Non-pigmented ciliary epithelial cell (primary cell): ENCODE results near the gene AKIRIN2.

Experiments used
- DNase-seq: peaks from one replicate; pipeline ENCODE4 v3.0.0-alpha.2; 2010; ENCODE audit warnings: low read depth

The AKIRIN2 gene

GRCh38 chr6:87701676-87702588 is at the start of gene AKIRIN2:
AKIRIN2 (minus strand) TSS chr6:87702233; CDS start chr6:87701684, 549 bp downstream.
- DNase-seq: peak; percentile 99

DNA sequence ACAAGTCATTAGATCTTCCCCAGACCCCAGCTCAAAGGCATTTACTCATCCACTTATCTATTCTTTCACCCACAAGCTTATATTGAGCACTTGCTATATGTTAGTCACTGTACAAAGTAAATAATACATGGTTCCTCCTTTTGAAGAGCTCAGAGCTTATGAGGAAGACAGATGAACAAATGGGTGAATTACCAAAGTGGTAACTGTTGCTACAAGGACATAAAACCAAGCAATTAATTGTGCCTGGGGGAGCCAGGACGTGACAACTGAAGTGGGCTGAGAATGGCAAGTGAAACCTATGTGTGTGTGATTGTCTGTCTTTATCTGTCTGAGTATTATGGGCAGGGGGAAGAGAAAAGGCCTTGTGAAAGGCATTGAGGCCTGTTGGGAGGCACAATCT is 45.6 kb upstream of the AKIRIN2 start:
- DNase-seq: no peak

- DNase-seq: no peak
Observed at GRCh38 chr6:87745966-87746721, 44.1 kb upstream of the AKIRIN2 start.

- DNase-seq: no peak
Observed at GRCh38 chr6:87743454-87743853, 41.4 kb upstream of the AKIRIN2 start.

DNA sequence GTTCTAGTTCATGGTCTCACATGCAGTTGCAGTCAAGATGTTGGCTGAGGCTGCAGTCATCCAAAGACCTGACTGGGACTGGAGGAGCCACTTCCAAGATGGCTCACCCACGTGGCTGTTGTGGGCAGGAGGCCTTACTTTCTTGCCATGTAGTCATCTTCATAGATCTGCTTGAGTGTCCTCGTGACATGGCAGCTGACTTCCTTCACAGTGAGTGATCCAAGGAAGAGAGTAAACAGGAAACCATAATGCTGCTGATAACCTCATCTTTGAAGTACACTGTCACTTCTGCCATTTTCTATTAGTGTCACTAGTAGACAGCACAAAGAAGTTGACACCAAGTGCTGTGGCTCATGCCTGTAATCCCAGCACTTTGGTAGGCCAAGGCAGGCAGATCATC is 40.1 kb upstream of the AKIRIN2 start:
- no peak for DNase-seq

GRCh38 chr6:87741001-87741650 is 39.1 kb upstream of the AKIRIN2 start:
- no peak for DNase-seq

DNA sequence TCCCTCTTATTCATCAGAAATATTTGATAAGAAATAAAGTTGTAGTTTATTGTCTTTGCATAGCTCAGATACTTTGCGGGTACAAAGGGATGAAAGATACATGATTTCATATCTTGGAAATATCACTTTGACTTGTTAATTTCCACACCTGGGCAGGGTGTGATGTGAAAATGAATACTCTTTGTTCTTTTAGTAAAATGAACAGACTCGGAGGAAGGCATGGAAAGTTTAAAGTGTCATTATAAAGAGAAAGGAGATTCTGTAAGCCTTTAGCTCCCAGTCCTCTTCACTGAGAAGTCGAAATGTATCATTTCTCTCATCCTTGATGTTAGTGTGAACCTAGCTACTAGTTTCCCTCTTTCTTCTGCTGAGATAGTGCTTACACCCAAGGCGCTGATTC is 36.7 kb upstream of the AKIRIN2 start:
- DNase-seq: no peak

DNA sequence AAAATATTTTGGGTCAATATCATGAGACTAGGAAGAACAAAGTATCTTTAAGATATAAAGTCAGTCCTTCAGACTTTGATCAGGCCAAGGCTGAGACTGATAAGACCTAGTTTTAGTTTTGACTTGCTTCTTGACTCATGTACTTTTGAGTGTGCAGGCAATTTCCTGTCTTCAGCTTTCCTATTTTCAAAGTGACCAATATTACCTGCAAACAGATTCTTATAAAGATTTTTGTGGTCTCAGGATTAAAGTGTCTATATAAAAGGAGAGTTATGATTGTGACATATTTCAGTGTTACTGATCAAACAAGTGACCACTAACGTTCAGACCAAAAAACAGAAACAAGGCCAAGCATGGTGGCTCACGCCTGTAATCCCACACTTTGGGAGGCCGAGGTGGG is 36.0 kb upstream of the AKIRIN2 start:
- DNase-seq: no peak

DNA sequence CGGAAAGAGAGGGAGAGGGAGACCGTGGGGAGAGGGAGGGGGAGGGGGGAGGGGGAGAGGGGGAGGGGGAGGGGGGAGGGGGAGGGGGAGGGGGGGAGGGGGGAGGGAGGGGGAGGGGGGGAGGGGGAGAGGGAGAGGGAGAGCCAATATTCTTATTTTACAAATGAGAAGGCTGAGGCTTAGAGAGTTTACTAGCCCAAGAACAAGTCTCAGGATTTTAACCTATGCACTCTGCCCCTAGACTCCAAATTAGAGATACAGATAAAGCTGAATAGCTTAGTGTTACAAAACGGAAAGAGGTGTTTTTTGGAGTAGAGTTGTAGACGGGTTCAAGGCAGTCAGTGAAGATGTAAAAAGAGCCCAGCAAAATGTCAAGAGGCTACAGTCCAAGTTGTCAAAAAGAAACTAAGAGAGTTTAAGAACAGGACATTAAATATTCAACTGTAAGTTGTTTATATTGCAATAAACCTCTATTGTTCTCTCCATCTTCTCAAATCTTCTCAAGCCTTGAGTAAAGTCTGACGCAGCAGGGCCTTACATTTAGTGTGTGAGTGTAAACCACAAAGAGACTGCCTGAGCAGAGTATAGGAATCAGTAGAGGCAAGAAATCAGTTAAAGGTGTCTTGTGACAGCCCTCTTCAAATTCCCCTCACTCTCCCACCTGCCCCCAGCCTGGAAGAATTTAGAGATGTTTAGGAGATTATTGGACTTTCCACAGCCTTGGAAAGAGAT is 34.9 kb upstream of the AKIRIN2 start:
- DNase-seq: no peak

DNA sequence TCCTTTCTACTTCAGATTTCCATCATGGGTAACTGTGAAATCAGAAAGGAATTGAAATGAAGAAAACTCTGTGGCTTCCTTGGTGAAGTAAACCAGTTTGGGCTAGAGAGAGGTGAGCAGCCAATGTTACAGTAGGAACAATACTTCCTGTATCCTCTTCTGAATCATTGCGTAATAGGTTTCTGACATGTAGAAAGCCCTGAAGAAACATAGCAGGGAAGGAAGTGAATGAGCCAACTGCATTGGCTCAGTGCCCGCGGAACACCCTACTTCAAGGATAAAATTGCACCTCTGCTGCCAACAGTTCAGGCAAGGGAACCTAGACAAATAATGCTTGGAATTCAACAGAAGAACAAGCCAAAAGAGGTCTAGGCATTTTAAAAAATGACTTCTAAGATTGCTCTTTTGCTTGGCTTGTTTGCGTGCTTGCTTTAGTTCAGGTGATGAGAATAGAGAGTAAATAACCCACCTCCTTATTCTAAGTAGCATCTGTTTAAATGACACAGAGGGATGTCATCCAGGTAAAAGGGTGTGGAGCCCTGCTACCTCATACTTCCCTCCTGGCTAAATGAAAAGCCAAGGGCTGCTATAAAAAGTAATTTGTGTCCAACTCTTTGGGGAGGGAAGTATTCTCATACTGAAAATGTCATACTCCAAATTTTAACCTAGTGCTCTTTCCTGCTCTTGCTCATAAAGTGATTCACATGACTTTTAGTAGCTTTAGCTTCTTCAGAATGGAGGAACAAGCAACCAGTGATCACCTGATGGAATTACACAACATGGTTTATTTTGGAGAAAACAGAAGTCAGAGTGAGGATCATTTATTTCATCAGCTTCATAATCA is 30.0 kb upstream of the AKIRIN2 start:
- peak; percentile 40 for DNase-seq

GRCh38 chr6:87731080-87731479 is 29.0 kb upstream of the AKIRIN2 start:
- no peak for DNase-seq

- DNase-seq: no peak
Observed at GRCh38 chr6:87729965-87730719, 28.1 kb upstream of the AKIRIN2 start.

DNA sequence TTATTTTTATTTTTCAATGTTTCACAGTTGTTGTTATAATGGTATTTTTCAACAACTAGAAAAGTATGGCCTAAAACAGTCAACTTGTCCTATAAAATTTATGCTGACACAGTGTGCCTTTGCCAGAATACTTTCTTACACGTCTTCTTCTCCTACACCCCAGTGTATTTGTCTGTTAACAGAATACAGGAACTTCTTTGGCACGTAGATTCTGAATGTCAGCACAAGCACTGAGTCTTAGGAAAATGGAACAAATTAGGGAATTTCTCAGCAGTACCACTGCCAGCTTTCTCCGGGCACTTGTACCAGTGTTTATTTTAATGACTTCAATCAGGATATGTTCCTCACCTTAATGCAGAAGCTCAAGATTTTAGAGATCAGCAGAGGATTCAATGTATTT is 26.7 kb upstream of the AKIRIN2 start:
- DNase-seq: no peak

- no peak for DNase-seq
Observed at GRCh38 chr6:87724983-87725811, 23.2 kb upstream of the AKIRIN2 start.

DNA sequence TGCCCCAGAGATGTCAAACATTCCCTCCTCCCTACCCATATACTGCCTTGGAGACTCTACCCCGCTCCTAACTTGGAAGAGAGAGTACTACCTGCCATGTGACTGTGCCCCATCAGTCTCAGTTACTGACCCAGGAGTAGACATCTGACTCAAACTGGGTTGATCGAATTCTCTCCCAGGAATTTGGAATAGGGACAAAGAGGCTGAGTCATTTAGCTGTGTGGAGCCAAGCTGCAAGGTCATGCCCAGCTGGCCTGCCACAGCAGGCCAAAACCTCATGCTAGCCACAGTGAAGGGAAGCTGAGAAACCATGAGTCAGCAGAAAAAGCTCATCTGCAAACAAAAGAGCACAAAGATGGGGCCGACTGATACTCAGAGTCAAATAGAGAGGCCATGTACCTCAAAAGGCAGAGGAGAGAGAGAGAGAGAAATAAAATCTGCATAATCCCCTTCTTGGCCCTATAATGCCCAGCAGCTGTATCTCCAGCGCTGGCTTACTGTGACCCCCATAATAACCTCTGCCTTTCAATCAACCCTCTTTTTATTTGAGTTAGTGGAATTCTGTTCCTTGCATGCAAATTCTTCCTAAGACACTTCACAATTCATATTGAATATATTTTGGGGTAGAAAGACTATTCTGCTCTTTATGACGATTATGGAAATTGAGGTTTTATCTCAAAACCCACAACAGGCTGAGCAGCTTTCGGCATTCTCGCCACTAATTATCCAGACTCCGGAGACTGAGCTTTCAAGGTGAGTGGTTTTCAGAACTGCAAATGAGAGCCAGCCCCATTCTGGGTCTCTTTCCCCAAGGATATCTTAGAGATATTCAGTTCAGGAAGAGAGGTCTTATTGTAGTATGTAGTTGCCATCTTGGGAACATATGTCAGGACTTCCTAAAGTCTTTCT is 21.4 kb upstream of the AKIRIN2 start:
- DNase-seq: peak; percentile 76

GRCh38 chr6:87722540-87723169 is 20.6 kb upstream of the AKIRIN2 start:
- no peak for DNase-seq

GRCh38 chr6:87721311-87721710 is 19.3 kb upstream of the AKIRIN2 start:
- no peak for DNase-seq
